CD4-positive, alpha-beta T cell treated with Interleukin-15 for 4 hours (primary cell): ENCODE measurements around the gene DPAGT1.
"Not testable (repeated sequence)": the region's sequence is repeated elsewhere in the genome, so short reads cannot be mapped to it uniquely, and the experiment has no call there.

ENCODE experiments used
- DNase-seq: peaks from one replicate; pipeline ENCODE4 v3.0.0-alpha.2; 2020; ENCODE audit warnings: low spot score

DPAGT1 gene

DNA sequence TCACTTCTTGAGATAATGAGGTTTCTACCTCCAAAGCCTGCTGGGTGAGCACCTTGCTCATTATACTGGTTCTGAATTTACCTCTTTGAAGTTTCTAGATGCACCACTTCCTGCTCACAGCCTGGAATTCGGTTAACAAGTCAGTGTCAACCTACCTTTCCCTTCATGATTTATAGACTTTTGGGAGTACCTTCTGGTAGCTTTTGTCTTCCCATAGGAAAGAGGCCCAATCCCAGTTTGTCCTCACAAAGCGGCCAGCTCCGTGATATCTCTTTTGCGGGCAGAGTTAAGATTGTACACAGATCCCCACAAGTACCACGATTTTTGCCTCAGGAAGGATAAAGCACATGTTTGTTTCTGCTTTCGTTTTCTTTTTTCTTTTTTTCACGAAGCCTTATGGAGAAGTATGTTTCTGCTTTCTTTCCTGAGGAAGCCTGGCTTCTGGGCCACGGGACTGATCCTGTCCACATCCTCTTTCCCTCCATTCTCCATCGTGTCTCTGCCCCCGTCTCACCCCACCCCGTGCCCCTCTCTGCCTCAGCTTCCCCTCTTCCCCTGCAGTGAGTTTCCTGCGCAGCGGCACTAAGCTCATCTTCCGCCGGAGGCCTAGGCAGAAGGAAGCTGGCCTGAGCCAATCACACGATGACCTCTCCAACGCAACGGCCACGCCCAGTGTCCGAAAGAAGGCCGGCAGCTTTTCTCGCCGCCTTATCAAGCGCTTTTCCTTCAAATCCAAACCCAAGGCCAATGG lies 14.0 kb upstream of the DPAGT1 start:
- DNase-seq, result peak; percentile 35

DNA sequence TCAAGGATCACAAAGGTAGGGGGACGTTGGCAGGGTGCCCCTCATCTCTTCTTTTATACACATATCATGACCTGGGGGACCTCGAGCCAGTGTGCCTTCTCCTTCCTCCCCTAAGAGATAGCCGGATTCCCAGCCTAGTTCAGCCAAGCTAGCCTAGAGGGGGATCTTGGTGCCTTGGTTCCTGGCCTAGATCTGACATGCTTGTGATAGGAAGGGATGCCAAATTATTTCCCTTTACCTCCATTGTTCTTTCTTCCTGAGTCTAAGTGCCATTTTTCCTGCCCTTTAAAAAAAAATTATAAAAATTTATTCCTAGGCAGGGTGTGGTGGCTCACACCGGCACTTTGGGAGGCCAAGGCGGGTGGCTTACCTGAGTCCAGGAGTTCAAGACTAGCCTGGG lies 12.7 kb upstream of the DPAGT1 start:
- no peak for DNase-seq

DNA sequence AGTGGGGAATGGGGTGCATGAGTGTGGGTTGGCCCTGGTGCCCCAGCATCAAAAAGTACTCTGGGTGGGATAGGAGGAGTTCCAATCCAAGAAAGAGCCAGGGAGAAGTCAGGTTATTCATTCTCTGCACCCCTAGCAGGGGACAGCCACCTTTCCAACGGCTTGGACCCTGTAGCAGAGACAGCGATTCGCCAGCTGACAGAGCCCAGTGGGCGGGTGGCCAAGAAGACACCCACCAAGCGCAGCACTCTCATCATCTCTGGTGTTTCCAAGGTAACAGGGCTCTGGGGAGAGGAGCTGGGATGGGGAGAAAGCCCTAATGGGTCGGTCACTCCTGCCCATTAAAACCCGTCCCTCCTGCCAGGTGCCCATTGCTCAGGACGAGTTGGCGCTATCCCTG lies 12.1 kb upstream of the DPAGT1 start:
- no peak for DNase-seq

DNA sequence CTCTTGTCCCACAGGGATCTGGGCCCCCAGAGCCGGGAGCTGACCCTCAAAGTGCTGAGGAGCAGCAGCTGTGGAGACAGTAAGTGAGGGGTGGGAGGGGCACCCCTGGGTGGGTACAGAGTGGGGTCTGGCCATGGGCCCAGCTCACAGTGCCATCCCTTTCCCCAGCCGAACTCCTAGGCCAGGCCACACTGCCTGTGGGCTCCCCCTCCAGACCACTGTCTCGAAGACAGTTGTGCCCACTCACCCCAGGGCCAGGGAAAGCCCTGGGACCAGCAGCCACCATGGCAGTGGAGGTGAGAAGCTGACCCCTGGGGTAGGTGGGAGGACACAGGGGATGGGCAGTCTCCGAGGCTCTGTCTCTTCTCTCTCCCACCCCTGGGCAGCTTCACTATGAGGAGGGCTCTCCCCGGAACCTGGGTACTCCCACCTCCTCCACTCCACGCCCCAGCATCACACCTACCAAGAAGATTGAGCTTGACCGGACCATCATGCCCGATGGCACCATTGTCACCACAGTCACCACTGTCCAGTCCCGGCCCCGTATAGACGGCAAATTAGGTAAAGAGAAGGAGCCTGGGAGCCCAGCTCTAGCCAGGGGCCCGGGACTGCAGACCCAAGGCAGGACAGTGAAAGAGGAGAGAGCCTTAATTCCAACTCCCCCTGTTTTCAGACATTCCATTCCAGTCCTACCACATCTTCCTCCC lies 10.8 kb upstream of the DPAGT1 start:
- DNase-seq, result no peak

DNA sequence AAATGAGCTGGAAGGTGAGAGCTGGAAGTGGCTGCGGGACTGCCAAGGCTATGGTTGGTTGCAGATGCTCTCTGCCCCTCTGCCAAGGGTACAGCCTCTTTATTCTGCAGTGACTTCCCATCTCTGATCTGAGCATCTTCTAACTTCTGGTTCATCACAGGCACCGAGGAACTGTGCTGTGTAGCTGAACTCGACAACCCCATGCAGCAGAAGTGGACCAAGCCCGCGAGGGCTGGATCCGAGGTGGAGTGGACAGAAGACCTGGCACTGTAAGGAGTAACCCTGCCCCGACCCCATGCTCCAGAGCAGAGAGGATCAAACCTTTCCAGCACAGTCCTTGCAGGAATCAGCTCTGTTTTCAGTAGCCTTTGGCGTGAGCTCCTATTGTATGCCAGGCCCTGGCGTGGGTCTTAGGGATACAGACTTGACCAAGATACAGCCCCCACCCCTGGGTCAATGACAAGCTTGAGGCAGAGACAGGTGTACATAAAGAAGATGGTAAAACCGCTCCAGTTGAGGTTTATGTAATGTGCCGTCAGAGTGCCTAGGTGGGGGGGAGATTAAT lies 9.8 kb upstream of the DPAGT1 start:
- DNase-seq, result no peak

DNA sequence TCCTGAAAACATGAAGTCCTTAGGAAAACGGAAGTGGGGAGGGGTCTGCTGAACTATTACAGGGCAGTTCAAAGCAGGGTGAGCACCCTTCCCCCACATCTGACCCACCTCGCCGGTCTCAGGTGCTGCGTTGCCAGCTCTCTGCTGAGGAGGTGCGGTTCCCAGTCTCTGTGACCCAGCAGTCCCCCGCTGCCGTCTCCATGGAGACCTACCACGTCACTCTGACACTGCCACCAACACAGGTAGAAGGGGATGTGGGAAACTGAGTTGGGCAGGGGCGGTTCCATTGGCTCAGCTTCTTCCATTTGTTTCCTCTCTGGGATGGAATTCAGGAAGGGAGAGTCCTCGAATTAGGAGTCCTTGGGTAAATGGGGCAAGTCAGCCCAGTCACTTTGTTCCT lies 8.8 kb upstream of the DPAGT1 start:
- DNase-seq, result no peak

DNA sequence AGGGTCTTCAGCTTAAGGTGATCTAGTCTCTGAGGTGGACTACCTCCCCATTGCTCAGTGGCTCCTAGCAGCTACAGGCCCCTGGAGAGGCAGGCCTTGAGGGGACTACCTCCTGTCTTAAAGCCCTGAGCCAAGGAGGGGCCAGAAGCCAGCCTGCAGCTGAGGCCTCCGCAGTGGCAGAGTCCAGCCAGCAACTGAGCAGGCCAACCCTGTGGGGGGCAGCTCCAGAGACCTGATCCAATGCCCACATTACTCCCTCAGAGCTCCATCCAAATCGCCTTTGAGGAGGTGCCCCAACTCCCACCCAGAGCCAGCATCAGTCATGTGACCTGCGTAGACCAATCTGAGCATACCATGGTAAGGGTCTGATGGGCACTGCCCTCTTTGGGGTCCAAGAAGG lies 8.2 kb upstream of the DPAGT1 start:
- no peak for DNase-seq

DNA sequence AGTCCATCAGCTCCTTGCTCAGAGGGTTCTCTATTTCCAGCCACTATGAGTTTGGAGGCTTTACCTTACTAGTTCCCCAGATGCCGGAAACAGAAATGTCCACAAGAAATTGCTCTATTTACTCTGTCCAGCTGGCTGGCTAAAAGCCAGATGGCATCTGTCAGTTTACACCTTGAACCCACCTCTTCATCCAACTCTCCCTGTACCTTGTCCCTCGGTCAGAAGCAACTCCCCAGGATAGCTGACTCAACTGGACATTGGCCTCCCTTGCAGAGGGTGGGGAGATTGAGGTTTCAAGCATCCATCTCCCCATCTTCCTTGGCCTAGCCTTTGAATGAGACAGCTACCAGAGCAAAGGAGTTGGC lies 7.2 kb upstream of the DPAGT1 start:
- DNase-seq, result no peak

DNA sequence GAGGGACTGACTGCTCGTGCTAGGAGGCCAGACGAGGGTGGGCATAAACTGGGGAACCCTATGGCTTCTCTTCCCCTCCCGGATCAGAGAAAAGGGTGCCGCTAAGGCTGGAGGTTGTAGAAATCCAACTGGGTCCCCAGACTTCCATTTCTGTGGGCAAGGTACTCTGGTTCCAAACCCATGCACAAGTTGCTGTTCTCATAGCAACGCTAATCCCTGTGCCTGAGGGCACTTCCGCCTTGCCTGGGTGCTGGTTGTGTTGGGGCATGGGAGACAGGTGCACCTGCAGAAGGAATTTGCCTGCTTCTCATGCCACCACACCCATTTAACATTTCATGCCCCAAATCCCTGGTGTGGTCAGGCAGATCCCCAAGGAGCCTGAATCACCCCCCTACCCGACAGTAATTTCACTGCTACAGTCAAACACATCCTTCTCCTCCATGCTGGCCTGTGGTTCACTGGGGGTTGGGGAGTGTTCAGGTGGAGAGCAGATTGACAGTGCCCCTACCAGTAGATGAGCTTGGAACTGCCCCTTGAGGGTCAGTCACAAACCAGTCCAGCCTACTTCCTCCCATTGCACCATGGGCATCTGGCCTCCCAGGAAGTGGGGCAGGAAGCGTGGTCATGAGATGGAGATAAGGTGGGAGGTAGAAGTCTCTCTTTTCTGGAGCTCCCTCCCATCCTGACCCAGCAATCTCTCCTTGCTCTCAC lies 6.6 kb upstream of the DPAGT1 start:
- no peak for DNase-seq

DNA sequence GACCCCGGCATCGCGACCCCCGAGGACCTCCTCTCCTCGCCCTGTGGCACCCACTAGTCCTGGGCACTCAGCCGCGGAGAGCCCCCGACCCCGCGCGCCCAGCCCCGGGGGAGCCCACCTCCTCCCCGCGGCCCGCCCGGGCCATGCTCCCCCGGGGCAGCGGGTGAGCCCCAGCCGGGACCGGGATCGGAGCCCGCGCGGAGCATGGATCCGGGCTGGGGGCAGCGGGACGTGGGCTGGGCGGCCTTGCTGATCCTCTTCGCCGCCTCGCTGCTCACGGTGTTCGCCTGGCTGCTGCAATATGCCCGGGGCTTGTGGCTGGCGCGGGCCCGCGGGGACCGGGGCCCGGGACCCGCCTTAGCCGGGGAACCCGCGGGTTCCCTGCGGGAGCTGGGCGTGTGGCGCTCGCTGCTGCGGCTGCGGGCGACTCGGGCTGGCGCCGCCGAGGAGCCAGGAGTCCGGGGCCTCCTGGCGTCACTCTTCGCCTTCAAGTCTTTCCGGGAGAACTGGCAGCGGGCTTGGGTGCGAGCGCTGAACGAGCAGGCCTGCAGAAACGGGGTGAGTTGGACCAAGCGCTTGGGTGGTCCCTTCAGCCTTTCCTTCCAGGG lies 6.0 kb upstream of the DPAGT1 start:
- DNase-seq, result no peak

DNA sequence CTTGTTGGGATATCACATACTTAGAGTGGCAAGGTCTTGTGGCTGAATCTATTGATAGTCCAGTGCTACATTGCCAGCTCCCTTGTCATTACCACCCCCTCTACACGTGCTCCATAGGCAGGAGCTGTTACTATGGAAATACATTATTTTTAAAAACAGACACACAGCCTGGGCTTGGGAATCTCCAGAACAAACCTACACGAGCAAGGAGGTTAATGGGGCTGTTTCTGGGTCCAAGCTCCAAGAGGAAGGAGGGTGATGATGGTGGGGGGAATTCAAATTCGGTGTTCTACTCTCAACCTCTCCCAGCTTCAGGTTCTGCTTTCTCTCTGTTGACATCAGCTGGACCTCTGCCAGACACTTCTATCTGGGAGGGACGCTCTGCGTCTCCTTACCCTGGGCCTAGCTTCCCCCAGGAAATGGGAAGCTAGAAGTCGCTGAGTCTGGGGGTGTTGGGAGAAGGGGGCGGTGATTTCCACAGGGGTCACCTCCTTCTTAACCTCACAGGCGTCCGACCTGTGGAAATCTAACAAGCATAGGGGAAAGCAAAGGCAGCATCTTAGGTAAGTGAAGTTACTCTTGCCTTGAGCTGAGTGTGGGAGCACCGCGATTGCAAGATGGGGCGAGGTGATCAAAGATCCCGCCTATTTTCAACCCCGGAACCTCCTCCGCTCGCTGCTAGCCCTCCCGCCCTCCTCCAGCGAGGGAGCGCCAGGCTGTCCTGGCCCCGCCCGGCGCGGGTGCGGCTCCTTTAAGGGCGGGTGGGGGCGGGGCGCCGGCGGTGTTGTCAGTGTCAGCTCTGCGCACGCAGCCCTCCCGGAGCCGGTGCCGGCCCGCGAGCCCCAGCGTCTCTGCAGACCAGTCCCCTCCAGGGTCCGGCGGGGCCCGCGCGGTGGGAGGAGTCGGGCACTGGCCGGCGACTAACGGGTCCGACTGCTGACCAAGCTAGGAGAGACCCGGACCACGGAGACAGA lies 5.2 kb upstream of the DPAGT1 start, which contains the start of gene C2CD2L:
TSS of gene C2CD2L (plus strand) at position 781 of the 974 bp plus-strand sequence. CDS start 398 bp downstream, outside the sequence.
- peak; percentile 88 for DNase-seq

DNA sequence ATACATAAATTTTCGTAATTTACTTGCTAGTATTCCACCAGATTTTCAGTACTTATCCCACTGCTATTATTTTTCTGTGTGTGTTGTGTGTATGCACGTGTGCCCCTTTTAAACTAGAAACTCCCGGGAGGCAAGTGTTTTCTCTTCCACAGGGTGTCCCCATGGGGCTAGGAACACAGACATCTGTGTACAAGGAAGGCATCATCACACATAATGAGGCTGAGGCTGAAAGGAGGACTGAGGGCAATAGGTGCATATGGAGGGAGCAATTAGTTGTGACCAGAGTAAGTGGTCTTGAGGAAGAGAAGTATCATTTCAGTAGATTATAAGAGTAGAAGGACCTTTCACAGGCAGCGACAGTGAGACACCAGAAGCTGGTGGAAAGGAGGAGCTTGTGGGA lies 2.1 kb upstream of the DPAGT1 start:
- no peak for DNase-seq

DNA sequence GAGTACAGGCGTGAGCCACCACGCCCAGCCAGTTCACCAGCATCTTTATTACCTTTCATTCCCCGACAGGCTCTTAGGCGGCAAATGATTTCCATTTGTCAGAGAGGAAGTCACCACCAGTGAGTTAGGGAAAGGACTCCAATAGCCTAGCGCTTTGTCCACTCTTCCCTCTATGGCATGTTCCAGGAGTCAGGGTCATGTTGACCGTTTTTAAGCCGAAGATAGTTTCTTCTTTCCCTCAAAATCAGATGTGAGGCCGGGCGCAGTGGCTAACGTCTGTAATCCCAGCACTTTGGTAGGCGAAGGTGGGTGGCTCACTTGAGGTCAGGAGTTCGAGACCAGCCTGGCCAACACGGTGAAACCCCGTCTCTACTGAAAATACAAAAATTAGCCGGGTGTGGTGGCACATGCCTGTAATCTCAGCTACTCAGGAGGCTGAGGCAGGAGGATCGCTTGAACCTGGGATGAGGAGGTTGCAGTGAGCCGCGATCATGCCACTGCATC lies 1.6 kb upstream of the DPAGT1 start:
- not testable (repeated sequence) for DNase-seq

DNA sequence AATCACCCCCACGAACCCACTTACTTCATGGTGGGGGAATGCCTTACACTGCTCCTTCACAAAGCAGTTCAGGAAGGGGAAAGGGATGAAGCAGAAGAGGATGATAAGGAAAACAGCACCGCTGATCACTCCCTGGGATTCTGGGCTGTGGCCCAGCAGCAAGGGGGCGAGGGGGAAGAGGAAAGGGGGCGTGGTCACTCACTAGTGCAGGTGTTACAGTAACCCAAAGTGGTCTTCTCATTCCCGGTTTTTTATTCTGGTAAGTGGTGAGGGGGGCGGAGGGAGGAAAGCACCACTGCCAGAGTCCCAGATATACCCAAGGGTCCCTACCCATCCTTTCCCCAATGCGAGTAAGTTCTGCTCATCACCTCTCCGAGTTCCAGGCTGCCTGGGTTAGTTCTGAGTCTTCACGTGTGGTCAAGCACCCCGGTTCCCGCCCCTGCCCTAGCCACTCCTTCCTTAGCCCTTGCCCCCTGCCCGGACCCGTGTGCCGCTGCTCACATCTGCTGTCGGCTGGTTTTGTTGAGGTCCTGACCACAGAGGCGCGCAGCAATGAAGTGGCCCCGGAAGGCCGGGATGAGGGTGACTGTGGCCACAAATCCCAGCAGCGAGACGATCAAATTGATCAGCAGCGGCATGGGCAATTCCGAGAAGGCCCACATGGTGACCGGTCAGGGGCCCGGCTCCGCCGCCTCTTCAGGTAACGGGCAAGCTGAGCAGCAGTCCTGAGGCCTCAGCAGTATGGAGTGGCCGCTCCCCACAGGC lies 477 bp downstream of the DPAGT1 start:
- no peak for DNase-seq

DNA sequence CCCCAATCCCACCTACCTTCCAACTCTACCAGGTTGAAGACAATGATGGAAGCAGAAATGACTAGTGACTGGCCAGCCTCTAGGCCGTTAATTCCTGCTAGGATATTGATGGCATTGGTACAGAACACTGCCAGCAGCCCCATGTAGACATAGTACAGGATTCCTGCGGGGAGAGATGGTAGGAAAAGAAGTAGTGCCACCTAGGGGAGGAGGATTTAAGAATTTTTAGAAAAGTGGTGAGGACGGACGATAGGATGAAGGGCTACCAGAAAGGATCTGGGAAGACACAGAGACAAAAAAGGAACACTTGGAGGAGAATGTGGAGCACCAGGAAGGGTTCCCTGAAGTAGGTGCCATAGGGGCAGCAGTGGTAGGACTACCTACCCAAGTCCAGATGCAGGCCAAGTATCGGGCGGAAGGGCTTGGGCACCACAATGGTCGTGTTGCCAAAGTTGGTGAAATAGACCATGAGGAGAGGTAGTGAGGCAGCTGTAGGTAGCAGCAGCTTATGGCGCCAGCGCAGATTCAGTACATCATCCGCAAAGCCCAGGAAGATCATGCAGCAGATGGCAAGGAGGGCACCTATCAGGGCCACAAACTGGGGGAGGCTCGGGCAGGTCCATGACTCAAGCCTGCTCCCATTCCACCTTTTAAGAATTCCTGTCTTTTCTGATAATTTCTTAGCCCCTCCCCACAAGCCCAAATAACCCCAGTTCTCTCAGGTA lies 1.2 kb downstream of the DPAGT1 start:
- no peak for DNase-seq

DNA sequence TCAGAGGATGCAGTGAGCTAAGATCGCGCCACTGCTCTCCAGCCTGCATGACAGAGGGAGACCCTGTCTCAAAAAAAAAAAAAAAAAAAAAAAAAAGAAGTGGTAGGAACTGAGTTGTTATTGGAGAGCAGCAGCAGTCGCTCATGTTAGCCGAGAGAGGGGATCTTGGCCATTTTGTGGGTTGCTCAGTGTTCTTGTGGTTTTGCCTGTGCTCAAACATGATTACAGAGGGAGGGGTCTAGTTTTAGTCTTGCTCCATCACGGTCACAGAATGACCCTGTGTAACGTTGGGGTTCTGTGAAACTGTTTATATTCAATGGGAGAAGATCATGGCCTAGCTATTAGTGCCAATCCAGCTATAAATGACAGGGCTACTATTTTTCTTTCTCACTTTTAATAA lies 1.9 kb downstream of the DPAGT1 start:
- no peak for DNase-seq

DNA sequence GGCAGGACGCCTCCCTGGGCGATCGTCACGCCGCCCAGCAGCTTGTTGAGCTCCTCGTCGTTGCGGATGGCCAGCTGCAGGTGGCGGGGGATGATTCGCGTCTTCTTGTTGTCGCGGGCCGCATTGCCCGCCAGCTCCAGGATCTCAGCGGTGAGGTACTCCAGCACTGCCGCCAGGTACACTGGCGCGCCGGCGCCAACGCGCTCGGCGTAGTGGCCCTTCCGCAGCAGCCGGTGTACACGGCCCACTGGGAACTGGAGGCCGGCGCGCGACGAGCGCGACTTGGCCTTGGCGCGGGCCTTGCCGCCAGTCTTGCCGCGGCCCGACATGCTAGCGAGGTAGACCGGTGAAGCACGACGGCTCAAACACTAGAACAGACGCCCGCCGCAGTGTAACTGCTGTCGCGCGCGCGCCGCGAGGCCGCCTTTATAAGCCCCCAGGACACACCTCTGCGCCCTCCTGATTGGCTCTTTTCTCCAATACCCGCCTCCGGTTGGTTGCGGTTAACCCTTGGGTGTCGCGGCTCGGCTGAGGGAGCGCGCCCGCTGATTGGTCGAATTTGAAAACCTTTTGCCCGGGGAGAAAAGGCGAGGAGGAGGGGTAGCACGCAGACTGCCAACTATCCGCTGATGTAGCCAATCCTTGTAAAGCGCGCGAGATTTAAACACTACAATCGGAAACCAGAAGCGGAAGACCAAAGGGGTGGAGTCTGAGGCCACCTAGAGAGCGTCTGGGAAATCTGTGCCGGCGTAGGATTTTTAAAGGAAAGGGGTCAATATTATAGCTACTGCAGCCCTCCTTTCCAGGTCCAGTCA lies 6.4 kb downstream of the DPAGT1 start:
- DNase-seq, result peak; percentile 100

DNA sequence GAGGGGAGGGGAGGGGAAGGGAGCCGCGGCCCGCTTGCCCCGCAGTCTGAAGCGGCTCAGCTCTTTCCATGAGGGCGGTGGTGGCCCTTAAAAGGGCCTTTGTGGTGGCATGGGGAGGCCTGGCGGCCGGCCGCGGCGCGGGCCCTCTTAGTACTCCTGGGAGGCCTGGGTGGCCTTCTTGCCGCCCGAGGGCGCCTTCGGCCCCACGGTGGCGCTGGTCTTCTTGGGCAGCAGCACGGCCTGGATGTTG lies 6.9 kb downstream of the DPAGT1 start:
- peak; percentile 59 for DNase-seq
